GM18505 (cell line): ENCODE measurements around the gene SSBP4.

Source experiments
- ATAC-seq: cut with Tn5 transposase; IDR thresholded peaks from one replicate; pipeline ENCODE4 v1.9.1; 2021; ENCODE audit not compliant: unreplicated experiment
- POLR2A ChIP-seq: IDR thresholded peaks from 4 replicates; pipeline ENCODE4 v1.6.1; 2011; ENCODE audit warnings: borderline replicate concordance; ENCODE audit not compliant: insufficient read depth, insufficient read length; ENCODE audit errors: extremely low read depth

SSBP4 gene

DNA sequence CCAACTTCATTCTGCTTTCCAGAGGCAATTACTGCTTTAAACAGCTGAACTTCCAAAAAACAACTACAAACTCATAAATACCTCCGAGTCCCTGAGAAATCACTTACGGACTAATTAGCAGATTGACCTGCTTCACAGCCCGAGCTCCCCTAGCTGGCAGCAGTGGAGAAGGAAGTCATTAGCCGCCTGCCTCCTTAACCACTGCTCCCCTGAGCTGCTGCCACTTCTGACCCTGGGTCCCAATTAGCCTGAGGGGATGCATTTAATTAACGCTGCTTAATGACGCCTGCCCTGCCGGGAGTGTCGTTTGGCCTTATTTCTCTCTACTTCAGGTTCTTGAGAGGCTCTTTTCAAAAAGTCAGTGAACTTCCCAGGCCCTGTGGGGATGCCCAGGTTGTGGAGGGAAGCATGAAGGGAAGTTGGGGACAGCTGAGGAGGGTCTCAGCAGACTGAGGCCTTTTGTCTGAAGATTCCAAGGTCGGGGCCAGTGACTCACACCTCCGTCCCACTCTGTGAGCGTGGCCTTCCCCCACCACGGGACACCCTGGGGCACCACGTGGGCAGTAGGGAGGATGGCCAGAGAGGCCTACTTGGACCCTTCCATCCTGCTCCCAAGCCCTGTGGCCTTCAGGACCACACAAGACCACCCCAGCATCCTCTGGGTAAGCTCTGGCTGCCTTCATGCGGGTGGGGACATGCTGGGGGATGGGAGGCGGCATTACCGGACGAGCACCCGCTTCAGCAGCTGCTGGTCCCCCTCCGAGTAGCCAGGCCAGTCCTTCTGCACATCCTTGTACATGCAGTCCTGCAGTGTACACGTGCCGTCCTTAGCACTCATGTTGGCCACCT lies 38.5 kb downstream of the SSBP4 start:
- no peak for ATAC-seq
- no peak for TF ChIP-seq POLR2A

DNA sequence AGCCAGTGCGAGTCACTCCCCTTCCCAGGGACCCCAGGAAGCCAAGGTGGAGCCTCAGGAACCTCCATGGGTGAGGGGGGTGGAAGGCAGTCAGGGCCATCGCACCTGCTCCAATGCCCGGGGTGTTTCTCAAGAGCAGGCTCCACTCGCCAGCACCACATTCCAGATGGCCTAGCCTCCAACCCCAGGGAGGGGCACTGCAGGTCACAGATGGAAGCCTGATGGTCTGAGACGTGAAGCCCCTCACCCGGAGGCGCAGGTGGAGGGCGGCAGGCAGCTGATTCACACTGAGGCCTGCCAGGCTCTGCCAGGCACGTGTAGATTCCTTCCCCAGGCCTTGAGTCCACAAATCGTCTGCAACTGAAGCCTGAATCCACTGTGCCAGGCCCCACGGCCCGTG lies 41.7 kb downstream of the SSBP4 start:
- no peak for TF ChIP-seq POLR2A
- no peak for ATAC-seq

DNA sequence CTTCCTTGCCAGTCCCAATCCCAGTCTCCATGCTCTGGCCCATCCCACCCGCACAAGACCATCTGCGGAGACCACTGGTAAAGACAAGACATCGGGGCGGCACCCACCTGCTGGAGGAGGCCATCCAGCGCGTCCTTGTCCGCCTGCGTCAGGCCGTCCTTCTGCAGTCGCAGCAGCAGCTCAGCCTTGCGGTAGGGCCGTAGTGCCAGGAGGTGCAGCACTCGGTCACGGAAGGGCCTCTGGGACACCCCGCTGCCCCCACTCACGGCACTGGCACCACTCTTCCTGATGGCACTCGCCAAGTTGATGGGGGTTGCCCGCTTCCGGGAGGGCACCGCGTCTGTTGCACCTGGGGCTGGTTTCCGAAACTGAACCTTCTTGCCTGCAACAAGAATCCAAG lies 42.3 kb downstream of the SSBP4 start:
- no peak for TF ChIP-seq POLR2A
- no peak for ATAC-seq

DNA sequence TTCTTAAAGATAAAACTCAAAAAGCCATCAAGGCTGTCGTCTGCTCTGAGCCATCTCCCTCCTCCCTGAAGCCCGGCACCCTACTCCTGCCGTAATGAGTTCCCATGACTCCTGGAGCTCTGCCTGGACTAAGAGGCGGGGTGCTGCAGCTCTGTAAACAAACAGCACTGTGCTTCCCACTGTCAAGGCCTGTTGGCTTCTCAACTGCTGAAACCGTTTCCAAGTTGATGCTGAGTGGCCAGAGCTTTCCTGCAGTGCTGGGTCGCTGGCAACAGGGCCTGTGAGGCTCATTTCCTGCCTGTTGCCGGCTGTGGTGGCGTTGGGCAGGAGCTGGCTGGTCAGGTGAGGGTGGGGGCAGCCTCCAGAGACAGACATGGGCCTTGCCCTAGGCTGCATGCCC lies 45.4 kb downstream of the SSBP4 start:
- TF ChIP-seq POLR2A, result no peak
- ATAC-seq, result no peak

DNA sequence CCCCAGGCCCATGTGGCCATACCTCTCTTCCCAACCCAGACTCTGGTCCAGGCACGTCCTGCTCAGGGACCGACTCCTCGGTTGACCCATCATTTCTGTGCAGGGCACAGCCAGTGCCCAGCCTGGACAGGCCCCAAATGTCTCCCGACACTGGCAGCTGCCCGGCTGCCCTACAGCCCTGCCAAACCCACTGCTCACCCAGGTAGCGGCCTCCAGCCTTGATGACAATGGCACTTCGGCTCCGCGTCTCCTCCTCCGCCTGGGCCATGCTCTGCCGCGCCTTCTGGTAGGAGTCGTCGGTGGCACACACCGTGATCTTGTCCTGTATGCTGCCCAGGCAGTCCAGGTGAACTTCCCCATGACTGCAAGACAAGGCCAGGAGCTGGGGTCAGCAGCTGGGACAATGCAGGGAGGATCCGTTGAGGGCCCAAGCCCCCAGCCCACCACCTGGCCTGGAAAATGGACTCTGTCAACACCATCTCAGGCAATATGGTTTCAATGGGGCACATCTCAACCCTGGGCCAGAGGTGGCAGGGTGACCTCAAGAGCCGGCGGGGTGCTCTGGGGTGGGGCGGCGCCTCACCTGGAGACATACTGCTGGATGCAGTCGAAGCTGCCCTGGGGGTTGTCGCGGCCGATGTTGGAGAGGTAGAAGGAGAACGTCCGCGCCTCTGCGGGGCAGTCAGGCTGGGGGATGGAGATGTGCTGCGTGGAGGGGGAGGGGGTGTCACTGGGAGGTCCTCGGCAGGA lies 46.2 kb downstream of the SSBP4 start:
- no peak for ATAC-seq
- no peak for TF ChIP-seq POLR2A

DNA sequence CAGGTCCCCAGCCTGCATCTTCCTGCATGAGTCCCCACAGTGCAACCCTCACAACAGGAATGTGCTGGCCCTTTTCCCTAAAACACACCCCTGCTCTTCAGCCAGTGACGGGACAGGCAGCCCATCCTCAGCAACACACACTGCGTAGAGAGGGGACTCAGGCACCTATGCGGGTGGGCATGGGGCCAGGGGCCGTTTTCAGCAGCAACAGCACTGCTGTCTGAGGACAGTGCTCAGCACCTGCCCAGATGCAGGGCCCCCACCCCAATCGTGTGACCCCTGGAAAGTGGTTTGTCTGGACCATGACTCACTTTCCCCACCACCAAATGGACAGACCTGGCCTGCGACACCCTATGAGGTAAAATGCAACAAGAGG lies 46.8 kb downstream of the SSBP4 start:
- ATAC-seq, result no peak

DNA sequence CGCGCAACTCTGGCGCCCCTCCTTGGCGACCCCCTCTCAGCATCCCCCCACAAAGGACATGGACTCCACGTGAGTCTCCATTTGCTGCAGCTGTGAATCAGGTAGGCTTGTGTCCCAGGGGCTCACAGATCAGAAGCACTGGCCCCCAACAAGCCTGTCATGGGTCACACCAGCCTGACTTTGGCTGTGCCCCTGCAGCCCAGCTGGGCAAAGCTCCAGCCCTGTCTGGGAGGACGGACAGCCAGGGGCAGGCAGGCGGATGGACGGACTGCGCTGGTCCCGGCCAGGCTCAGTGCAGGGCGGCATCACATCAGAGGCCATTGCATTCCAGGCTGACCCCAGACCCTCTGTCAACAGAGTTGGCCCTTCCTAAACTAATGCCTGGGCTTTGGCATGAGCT lies 47.2 kb downstream of the SSBP4 start:
- no peak for ATAC-seq
- no peak for TF ChIP-seq POLR2A

More for the DNA sequence above, 46.8 kb downstream of the SSBP4 start:
- TF ChIP-seq POLR2A, result no peak

DNA sequence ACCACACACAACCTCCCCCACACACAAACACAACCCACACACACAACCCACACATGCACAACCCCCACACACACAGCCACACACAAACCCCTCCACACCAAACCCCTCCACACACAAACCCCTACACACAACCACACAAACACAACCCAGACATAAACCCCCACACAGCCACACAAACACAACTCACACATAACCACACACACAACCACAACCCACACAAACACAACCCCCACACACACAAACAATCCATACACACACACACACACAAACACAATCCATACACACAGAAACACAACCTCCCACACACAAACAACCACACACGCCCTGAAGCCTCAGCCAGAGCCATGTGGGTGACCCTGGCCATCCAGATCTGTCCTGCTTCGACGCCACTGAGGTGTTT lies 48.8 kb downstream of the SSBP4 start:
- no peak for TF ChIP-seq POLR2A
- ATAC-seq, result no peak

DNA sequence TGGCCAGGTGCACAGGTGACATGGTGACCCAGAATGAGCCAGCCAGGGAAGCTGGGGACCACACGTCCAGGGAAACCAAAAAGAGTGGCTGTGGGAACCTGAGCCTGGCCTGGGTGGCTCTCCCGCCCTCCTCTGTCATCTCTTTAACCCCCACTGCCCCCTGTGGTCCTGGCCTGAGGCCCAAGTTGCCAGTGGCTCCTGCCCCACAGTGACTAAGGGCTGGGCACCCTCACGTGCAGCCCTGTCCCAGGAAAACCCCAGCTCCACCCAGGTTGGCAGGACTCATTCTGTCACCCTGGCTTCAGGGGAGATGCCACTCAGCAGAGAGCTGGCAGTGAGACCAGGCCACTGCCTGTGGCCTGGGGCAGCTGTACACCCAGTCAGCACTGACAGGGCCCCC lies 49.3 kb downstream of the SSBP4 start:
- TF ChIP-seq POLR2A, result no peak
- ATAC-seq, result no peak

DNA sequence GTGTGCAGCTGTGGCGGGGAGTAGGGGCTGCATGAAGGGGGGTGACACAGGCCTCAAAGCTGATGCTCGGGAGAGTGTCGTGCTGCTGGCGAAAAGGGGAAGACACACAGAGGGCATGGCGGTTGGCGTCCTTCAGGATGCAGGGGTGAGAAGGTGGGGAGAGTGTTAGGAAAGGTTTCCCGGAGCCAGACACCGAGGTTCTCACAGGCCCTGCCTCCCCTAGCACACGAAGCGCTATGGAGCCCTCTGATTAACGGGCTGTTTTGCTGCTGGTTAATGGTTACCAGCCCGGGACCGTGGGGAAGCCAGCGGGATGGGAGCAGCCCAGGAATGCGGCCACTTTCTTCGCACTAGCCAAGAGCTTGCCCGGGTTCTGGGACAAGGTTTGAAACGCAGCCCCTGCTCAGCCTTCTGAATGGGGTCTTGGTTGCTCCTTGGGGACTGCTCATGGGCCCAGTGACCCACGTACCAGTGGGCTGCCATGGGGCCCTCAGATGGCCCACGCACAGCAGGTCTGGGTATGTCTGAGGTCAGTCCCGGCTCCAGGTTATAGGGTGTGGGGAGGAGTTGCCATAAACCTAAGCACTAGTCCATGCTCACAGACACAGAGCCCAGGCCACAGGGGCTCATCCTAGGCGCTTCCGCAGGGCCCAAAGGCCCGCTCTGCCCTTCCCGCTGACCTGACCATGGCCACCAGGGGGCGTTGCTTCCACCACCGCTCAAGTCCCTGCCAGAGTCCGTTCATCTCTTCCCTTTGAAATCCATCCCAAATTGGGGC lies 50.1 kb downstream of the SSBP4 start:
- TF ChIP-seq POLR2A, result no peak
- no peak for ATAC-seq

DNA sequence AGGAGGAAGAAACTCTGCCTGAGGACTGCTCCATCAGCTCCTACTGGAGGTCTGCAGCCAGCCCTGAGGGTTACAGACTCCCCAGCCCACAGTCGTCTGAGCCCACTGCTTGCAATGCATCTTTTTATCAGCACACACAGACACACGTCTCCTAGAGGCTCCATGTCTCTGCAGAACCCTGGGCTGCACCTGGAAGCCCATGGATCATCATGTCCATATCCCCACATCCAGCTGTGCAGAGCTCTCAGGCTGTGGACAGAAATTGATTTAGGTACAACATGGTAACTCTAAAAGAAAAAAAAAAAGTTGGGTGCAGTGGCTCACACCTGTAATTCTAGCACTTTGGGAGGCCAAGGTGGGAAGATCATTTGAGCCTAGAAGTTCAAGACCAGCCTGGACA lies 51.6 kb downstream of the SSBP4 start:
- TF ChIP-seq POLR2A, result no peak
- ATAC-seq, result no peak

DNA sequence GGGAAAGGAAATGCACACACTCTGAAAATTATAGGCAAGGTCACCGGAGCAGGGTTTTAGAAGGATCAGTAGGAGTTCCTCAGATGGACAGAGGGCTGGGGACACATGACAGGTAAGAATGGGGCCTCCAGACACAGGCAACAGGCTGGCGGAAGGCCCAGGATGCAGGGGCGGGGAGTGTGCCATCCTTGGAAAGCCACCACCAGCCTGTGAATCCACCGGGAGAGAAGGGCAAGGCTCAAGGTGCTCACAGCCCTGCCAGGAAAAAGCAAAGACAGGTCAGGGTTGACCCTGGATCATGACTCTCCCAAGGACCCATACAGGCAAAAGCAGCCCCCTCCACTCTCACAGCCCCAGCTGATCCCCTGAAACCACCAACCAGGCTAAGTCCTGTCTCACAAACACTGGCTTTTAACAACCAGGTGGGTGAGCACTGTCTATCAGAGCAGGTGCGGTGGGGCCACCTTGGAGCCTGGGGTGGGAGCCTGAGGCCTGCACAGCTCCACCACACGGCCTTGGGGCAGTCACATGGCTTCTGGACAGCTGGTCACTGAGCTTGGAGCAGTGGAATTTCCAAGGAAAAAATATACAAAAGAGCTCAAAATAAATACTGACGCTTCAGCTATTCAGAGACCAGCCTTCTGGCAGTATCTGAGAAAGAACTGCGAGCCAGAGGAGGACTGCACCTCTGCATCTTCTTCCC lies 54.0 kb downstream of the SSBP4 start:
- no peak for TF ChIP-seq POLR2A
- no peak for ATAC-seq

DNA sequence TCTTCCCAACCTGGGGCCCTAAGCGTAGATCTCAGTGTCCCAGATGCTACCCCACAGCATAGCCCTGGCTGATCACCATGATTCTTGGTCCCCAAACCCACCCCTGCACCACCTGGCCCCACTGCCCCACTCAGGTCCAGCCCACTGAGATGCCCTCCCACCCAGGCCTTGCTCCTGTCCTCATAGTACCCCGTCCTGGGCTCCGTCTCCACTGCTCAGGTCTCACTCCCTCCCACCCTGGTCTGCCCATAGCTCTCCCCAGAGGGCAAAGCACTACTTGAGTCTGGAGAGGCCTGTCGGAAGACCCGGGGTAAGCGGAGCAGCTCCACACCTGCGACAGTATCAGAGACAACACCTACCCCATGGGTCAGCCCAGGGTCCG lies 54.5 kb downstream of the SSBP4 start:
- ATAC-seq, result no peak
- no peak for TF ChIP-seq POLR2A

DNA sequence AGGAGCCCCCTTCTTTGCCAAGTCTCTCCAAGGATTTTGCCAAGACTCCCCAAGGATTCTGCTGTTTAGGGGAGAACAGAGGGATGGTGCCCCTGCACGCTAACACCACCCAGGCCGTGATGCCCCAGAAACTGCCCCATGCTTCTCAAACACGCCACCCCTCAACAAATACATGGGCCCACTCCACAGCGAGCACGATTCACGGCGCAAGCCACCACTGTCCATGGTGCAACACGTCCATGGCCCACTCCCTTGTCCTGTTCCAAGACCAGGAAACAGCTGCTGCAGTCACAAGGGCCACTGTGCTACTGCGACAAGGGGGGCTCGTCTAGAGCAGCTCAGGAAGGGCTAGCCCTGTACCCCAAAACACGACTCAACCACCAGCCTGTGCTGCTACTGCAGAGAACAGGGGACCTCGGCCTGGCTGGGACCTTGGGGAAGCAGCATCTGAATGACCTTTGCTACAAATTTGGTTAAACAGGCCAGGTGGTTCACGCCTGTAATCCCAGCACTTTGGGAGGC lies 55.2 kb downstream of the SSBP4 start:
- TF ChIP-seq POLR2A, result no peak
- ATAC-seq, result no peak

DNA sequence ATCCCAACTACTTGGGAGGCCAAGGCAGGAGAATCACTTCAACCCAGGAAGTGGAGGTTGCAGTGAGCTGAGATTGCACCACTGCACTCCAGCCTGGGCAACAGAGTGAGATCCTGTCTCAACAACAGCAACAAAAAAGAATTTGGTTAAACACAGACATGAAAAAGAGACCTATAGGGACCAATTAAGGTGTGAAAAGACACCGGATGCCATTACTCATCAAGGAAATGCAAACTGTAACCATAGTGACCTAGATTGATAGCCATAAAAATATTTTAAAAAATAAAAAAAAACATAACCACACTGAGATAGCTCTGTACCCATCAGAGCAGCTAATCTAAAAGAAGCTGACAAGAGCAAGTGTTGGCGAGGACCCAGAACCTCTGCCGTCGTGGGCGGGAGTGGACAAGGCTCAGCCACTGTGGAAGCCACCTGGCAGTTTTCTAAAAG lies 55.8 kb downstream of the SSBP4 start:
- ATAC-seq, result no peak
- TF ChIP-seq POLR2A, result no peak
